DOHH2 (cell line): ENCODE results near the gene ZMYM1.
A peak's percentile ranks its signal among the peaks of the same experiment; 100 is the strongest.
"Not testable (repeated sequence)": the region's sequence is repeated elsewhere in the genome, so short reads cannot be mapped to it uniquely, and the experiment has no call there.

Source experiments
- H3F3A ChIP-seq: fragments of 200-600 bp; sonication (generic), shearing (Covaris generic); 2 replicates; pipeline ENCODE4 v1.6.0; 2016; ENCODE audit warnings: antibody characterized with exemption, mild to moderate bottlenecking; ENCODE audit not compliant: control insufficient read depth, insufficient read depth
- H3K27ac ChIP-seq: fragments of 200-600 bp; sonication (generic); 2 replicates; pipeline ENCODE4 v1.5.1; 2014; ENCODE audit warnings: low read depth, mild to moderate bottlenecking, low read length, moderate library complexity
- H3K27me3 ChIP-seq: fragments of 200-600 bp; sonication (generic); 2 replicates; pipeline ENCODE4 v1.6.1; 2014; ENCODE audit warnings: mild to moderate bottlenecking, low read length, mixed read lengths; ENCODE audit not compliant: control insufficient read depth
- H3K36me3 ChIP-seq: fragments of 200-600 bp; sonication (generic); 2 replicates; pipeline ENCODE4 v1.6.1; 2014; ENCODE audit warnings: mild to moderate bottlenecking, low read length, moderate library complexity, mixed read lengths; ENCODE audit not compliant: control insufficient read depth
- H3K4me1 ChIP-seq: fragments of 200-600 bp; sonication (generic); 2 replicates; pipeline ENCODE4 v1.6.1; 2014; ENCODE audit warnings: mild to moderate bottlenecking, low read length, mixed read lengths; ENCODE audit not compliant: control insufficient read depth
- H3K4me2 ChIP-seq: fragments of 200-600 bp; sonication (generic); 2 replicates; pipeline ENCODE4 v1.6.0; 2014; ENCODE audit warnings: mild to moderate bottlenecking, low read length, moderate library complexity
- H3K4me3 ChIP-seq: fragments of 200-600 bp; sonication (generic); 2 replicates; pipeline ENCODE4 v1.5.1; 2014; ENCODE audit warnings: mild to moderate bottlenecking, low read length, mixed read lengths
- H3K79me2 ChIP-seq: fragments of 200-600 bp; sonication (generic); 2 replicates; pipeline ENCODE4 v1.6.1; 2014; ENCODE audit warnings: mild to moderate bottlenecking, low read length, mixed read lengths; ENCODE audit not compliant: control insufficient read depth
- H3K9me2 ChIP-seq: fragments of 200-600 bp; sonication (generic); replicated peaks from 2 replicates; pipeline ENCODE4 v1.6.1; 2014; ENCODE audit warnings: mild to moderate bottlenecking, low read length, mixed read lengths; ENCODE audit not compliant: control insufficient read depth
- H3K9me3 ChIP-seq: fragments of 200-600 bp; sonication (generic); 2 replicates; pipeline ENCODE4 v1.6.1; 2014; ENCODE audit warnings: antibody characterized with exemption, low read length, mixed read lengths; ENCODE audit not compliant: control insufficient read depth, insufficient read depth
- H4K20me1 ChIP-seq: fragments of 200-600 bp; sonication (generic); 2 replicates; pipeline ENCODE4 v1.6.0; 2014; ENCODE audit warnings: low read depth, mild to moderate bottlenecking, antibody characterized with exemption, low read length, moderate library complexity; ENCODE audit not compliant: control insufficient read depth, insufficient read depth
- CTCF ChIP-seq: fragments of 200-600 bp; sonication (generic); IDR thresholded peaks from one replicate; pipeline ENCODE4 v1.5.1; 2014; ENCODE audit warnings: antibody characterized with exemption, mild to moderate bottlenecking, low read depth, low read length; ENCODE audit not compliant: poor library complexity, severe bottlenecking
- EZH2phosphoT487 ChIP-seq: fragments of 200-600 bp; sonication (generic); IDR thresholded peaks from 2 replicates; pipeline ENCODE4 v1.6.1; 2017; ENCODE audit warnings: borderline replicate concordance, mild to moderate bottlenecking, antibody characterized with exemption, low read length, moderate library complexity, mixed read lengths

ZMYM1 gene

GRCh38 chr1:35069746-35070145 is 9.4 kb upstream of the ZMYM1 start:
- Histone ChIP-seq H3K4me2 (no peak overlapping the region), H3K9me2 (no peaks in the 10 kb centered on the region), H3K36me3 (no peaks in the 10 kb centered on the region), H3K79me2 (no peaks in the 10 kb centered on the region), H3K4me1 (no peaks in the 10 kb centered on the region), H4K20me1 (no peaks in the 10 kb centered on the region), H3K27ac (no peak overlapping the region), H3K9me3 (no peaks in the 10 kb centered on the region), H3K4me3 (no peak overlapping the region), H3F3A (no peaks in the 10 kb centered on the region), H3K27me3 (peaks cover 7% of the 10 kb centered on the region; the same call in 1 of the 2 replicates)
- TF ChIP-seq EZH2phosphoT487 = no peak
- TF ChIP-seq CTCF = no peak

GRCh38 chr1:35073265-35073811 is 5.8 kb upstream of the ZMYM1 start:
- Histone ChIP-seq H3K9me2 (no peaks in the 10 kb centered on the region), H3K27me3 (peaks cover 7% of the 10 kb centered on the region; the same call in 1 of the 2 replicates), H3K36me3 (no peaks in the 10 kb centered on the region), H3K79me2 (no peaks in the 10 kb centered on the region), H3K4me3 (no peak overlapping the region), H3K27ac (no peak overlapping the region), H3F3A (no peaks in the 10 kb centered on the region), H3K4me2 (no peak overlapping the region), H3K4me1 (no peaks in the 10 kb centered on the region), H3K9me3 (no peaks in the 10 kb centered on the region), H4K20me1 (no peaks in the 10 kb centered on the region)
- TF ChIP-seq CTCF (no peak), EZH2phosphoT487 (no peak)

GRCh38 chr1:35076426-35076825 is 2.8 kb upstream of the ZMYM1 start:
- not testable (repeated sequence) for H3K27me3 ChIP-seq, H3K9me3 ChIP-seq, H4K20me1 ChIP-seq, H3K9me2 ChIP-seq, H3K27ac ChIP-seq, H3K4me2 ChIP-seq, H3F3A ChIP-seq, H3K36me3 ChIP-seq, H3K4me3 ChIP-seq
- peaks cover 20% of the 10 kb centered on the region for H3K79me2 ChIP-seq
- peaks cover 16% of the 10 kb centered on the region for H3K4me1 ChIP-seq

GRCh38 chr1:35080171-35080854 is 1.1 kb downstream of the ZMYM1 start:
- H3K27ac ChIP-seq = no peak overlapping the region
- H3K9me2 ChIP-seq = no peaks in the 10 kb centered on the region
- peaks cover 51% of the 10 kb centered on the region for H3K79me2 ChIP-seq
- TF ChIP-seq CTCF (no peak), EZH2phosphoT487 (no peak)
- peaks cover 16% of the 10 kb centered on the region for H3K4me1 ChIP-seq
- peak overlapping the region; percentile 78 for H3K4me3 ChIP-seq
- no peaks in the 10 kb centered on the region; the same call in 1 of the 2 replicates for H3F3A ChIP-seq
- no peaks in the 10 kb centered on the region for H3K9me3 ChIP-seq
- H4K20me1 ChIP-seq = no peaks in the 10 kb centered on the region
- H3K27me3 ChIP-seq = no peaks in the 10 kb centered on the region
- peaks cover 3% of the 10 kb centered on the region; the same call in 1 of the 2 replicates for H3K36me3 ChIP-seq
- H3K4me2 ChIP-seq = peak overlapping the region; percentile 64
